Measurements from ENCODE around the gene MICAL2. TPM values are rescaled to one million over a fixed set of nuclear protein-coding genes. Genes with fewer than 3 reads are reported as not detected.

The MICAL2 gene
- total and polyA plus RNA-seq, 2 donors (not counting 1 experiment from before 2014, with no cell fraction given), result 0.32 to 0.40 TPM

DNA sequence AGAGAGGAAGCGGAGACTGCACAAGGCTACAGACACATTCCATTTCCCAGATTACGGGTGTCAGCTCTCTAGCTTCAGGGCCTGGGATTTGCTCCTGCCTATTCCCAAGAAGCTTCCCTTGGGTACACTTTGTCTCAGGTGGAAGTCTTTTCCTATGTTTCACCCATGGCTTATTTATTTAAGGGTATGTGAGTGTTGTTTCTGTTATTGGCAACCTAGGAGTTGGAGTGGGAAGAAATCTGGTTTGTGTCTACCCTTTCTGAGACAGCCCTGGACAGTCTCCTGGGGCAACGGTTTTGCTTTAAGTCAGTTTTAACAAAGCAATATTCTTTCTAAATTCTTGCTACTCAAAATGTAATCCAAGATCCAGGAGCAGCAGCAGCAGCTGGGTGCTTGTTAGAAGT lies 127.0 kb downstream of the MICAL2 start:
- H3K9ac ChIP-seq (ENCODE audit: low read length), result no peak overlapping the region
- Mint-ChIP-seq H3K27ac (no peak overlapping the region), H3K9me3 (ENCODE audit: insufficient read depth) (no peaks in the 10 kb centered on the region), H3K27me3 (peaks cover 14% of the 10 kb centered on the region), H3K4me3 (no peak overlapping the region), H3K4me1 (peaks cover 5% of the 10 kb centered on the region)
- intact Hi-C loops (cut with micrococcal nuclease), result no loop called here
- ATAC-seq (ENCODE audit: low read depth) (no peak), DNase-seq (no peak)
- no peaks in the 10 kb centered on the region for H4K20me1 ChIP-seq (ENCODE audit: control insufficient read depth, insufficient read depth, low read length, poor library complexity, severe bottlenecking)
- CTCF ChIA-PET, result interaction anchor here (1.0 to 8.5 kb wide), 7 partner anchors 8 to 438 kb away, joined by 3 to 84 read pairs (median 8); no protein-coding TSS in a partner anchor
- no peak for TF ChIP-seq EZH2 (IDR thresholded peaks at IDR 0.05; ENCODE audit: borderline replicate concordance, insufficient read depth, low read depth, low read length, poor library complexity, severe bottlenecking)
- TF ChIP-seq, protein P1, sequence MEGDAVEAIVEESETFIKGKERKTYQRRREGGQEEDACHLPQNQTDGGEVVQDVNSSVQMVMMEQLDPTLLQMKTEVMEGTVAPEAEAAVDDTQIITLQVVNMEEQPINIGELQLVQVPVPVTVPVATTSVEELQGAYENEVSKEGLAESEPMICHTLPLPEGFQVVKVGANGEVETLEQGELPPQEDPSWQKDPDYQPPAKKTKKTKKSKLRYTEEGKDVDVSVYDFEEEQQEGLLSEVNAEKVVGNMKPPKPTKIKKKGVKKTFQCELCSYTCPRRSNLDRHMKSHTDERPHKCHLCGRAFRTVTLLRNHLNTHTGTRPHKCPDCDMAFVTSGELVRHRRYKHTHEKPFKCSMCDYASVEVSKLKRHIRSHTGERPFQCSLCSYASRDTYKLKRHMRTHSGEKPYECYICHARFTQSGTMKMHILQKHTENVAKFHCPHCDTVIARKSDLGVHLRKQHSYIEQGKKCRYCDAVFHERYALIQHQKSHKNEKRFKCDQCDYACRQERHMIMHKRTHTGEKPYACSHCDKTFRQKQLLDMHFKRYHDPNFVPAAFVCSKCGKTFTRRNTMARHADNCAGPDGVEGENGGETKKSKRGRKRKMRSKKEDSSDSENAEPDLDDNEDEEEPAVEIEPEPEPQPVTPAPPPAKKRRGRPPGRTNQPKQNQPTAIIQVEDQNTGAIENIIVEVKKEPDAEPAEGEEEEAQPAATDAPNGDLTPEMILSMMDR (IDR thresholded peaks at IDR 0.05), result no peak
- no peaks in the 10 kb centered on the region for H3K36me3 ChIP-seq (replicated peaks in 1 of 2; ENCODE audit: control extremely low read depth in 1 of 2, control insufficient read depth in 1 of 2, extremely low read depth in 1 of 2, insufficient read depth in 2 of 2, low read length in 1 of 2)
- WGBS (ENCODE audit: insufficient coverage), result 100% methylated on average over 2 of the region's 3 CpGs
- H3K4me2 ChIP-seq (replicated peaks; ENCODE audit: low read depth, low read length, poor library complexity, severe bottlenecking), result no peak overlapping the region
- no peaks in the 10 kb centered on the region for H3K79me2 ChIP-seq (ENCODE audit: control insufficient read depth, insufficient read depth, low read length)
- H3K4me1 ChIP-seq (ENCODE audit: control insufficient read depth in 2 of 2, insufficient read depth in 2 of 2, low read length in 2 of 2), result peaks cover 0 to 4% of the 10 kb centered on the region in 2 donors
- no peak overlapping the region for H2AFZ ChIP-seq (ENCODE audit: insufficient read depth, low read depth, low read length, poor library complexity, severe bottlenecking)
- H3K4me3 ChIP-seq (ENCODE audit: control extremely low read depth in 1 of 5, extremely low read depth in 1 of 5, insufficient read depth in 1 of 5, low read depth in 2 of 5, low read length in 4 of 5), result no peak overlapping the region
- H3K27me3 ChIP-seq (replicated peaks in 1 of 4; ENCODE audit: control extremely low read depth in 1 of 4, control insufficient read depth in 3 of 4, insufficient read depth in 4 of 4, low read length in 3 of 4), result peaks cover 0 to 3% (median 0%) of the 10 kb centered on the region in 4 experiments
- POLR2A ChIA-PET, result no interaction called here
- H3K9me3 ChIP-seq (ENCODE audit: control extremely low read depth in 1 of 3, control insufficient read depth in 2 of 3, insufficient read depth in 1 of 3, low read length in 2 of 3), result no peaks in the 10 kb centered on the region
- no peak overlapping the region for H3K27ac ChIP-seq (ENCODE audit: low read length in 2 of 2)

GRCh38 chr11:12238420-12238819 lies 128.0 kb downstream of the MICAL2 start:
- Histone ChIP-seq H3K36me3 (replicated peaks in 1 of 2; ENCODE audit: control extremely low read depth in 1 of 2, control insufficient read depth in 1 of 2, extremely low read depth in 1 of 2, insufficient read depth in 2 of 2, low read length in 1 of 2) (no peaks in the 10 kb centered on the region), H3K79me2 (ENCODE audit: control insufficient read depth, insufficient read depth, low read length) (no peaks in the 10 kb centered on the region), H3K9me3 (ENCODE audit: control extremely low read depth in 1 of 3, control insufficient read depth in 2 of 3, insufficient read depth in 1 of 3, low read length in 2 of 3) (no peaks in the 10 kb centered on the region), H3K27me3 (replicated peaks in 1 of 4; ENCODE audit: control extremely low read depth in 1 of 4, control insufficient read depth in 3 of 4, insufficient read depth in 4 of 4, low read length in 3 of 4) (peaks cover 0 to 3% (median 0%) of the 10 kb centered on the region in 4 experiments), H3K4me3 (ENCODE audit: control extremely low read depth in 1 of 5, extremely low read depth in 1 of 5, insufficient read depth in 1 of 5, low read depth in 2 of 5, low read length in 4 of 5) (no peak overlapping the region), H3K4me2 (replicated peaks; ENCODE audit: low read depth, low read length, poor library complexity, severe bottlenecking) (no peak overlapping the region), H3K4me1 (ENCODE audit: control insufficient read depth in 2 of 2, insufficient read depth in 2 of 2, low read length in 2 of 2) (peaks cover 0 to 4% of the 10 kb centered on the region in 2 donors), H3K27ac (ENCODE audit: low read length in 2 of 2) (no peak overlapping the region), H4K20me1 (ENCODE audit: control insufficient read depth, insufficient read depth, low read length, poor library complexity, severe bottlenecking) (no peaks in the 10 kb centered on the region), H2AFZ (ENCODE audit: insufficient read depth, low read depth, low read length, poor library complexity, severe bottlenecking) (no peak overlapping the region), H3K9ac (ENCODE audit: low read length) (no peak overlapping the region)
- H3K9me3 Mint-ChIP-seq (ENCODE audit: insufficient read depth), result no peaks in the 10 kb centered on the region
- POLR2A ChIA-PET, result no interaction called here
- peaks cover 23% of the 10 kb centered on the region for H3K27me3 Mint-ChIP-seq
- 100% methylated on average over 4 of the region's 4 CpGs for WGBS (ENCODE audit: insufficient coverage)
- intact Hi-C loops (cut with micrococcal nuclease), result no loop called here
- no peak overlapping the region for H3K4me3 Mint-ChIP-seq
- DNase-seq (no peak), ATAC-seq (ENCODE audit: low read depth) (no peak)
- no peak overlapping the region for H3K27ac Mint-ChIP-seq
- CTCF ChIA-PET, result interaction anchor here (8.5 kb wide), 1 partner anchor 192 kb away, joined by 84 read pairs; no protein-coding TSS in a partner anchor
- peaks cover 5% of the 10 kb centered on the region for H3K4me1 Mint-ChIP-seq
- TF ChIP-seq, protein P1 (IDR thresholded peaks at IDR 0.05), result no peak
- no peak for TF ChIP-seq EZH2 (IDR thresholded peaks at IDR 0.05; ENCODE audit: borderline replicate concordance, insufficient read depth, low read depth, low read length, poor library complexity, severe bottlenecking)

Data from B cell (primary cell).